CD4-positive, alpha-beta T cell (primary cell): ENCODE measurements around the gene FIBCD1. TPM values are rescaled to one million over a fixed set of nuclear protein-coding genes. Genes with fewer than 3 reads are reported as not detected.

Source experiments
- ATAC-seq: fragments of 200-7000 bp; cut with Tn5 transposase; one replicate; pipeline ENCODE4 v1.10.0; 2022; ENCODE audit warnings: mild to moderate bottlenecking; ENCODE audit not compliant: poor library complexity
- CTCF ChIA-PET: fragments of 350-600 bp; sonication (Branson Sonifier 250); formaldehyde crosslinking; loops from one replicate; lab custom pipeline; 2021; ENCODE audit warnings: antibody characterized with exemption, inconsistent platforms; lab: Charles Lee
- POLR2A ChIA-PET: fragments of 350-600 bp; sonication (Branson Sonifier 250); formaldehyde crosslinking; loops from one replicate; lab custom pipeline; 2021; ENCODE audit warnings: antibody characterized with exemption, inconsistent platforms; lab: Charles Lee
- DNase-seq, 14 experiments: peaks; one replicate each; pipeline ENCODE4 v3.0.0-alpha.2; 2013 to 2020; ENCODE audit warnings: mixed read lengths in 2 of 14
- H3K27ac ChIP-seq, 2 donors: one replicate each; pipeline versions ENCODE4 v1.5.1 to v1.7.0; 2013; ENCODE audit warnings: low read length in 2 of 2, low read depth in 1 of 2, mild to moderate bottlenecking in 1 of 2
- H3K27me3 ChIP-seq, 2 experiments: 1 replicate in 1 of 2; 2 replicates in 1 of 2; pipeline versions ENCODE4 v1.6.1 to v1.7.0; 2013; ENCODE audit warnings: low read length in 2 of 2, control low read depth in 1 of 2, mild to moderate bottlenecking in 1 of 2, moderate library complexity in 1 of 2; ENCODE audit not compliant: insufficient read depth in 2 of 2, control insufficient read depth in 1 of 2
- H3K36me3 ChIP-seq: one replicate; pipeline ENCODE4 v1.6.1; 2013; ENCODE audit warnings: low read length, control low read depth; ENCODE audit not compliant: insufficient read depth
- H3K4me1 ChIP-seq: one replicate; pipeline ENCODE4 v1.6.1; 2013; ENCODE audit warnings: low read length, control low read depth; ENCODE audit not compliant: insufficient read depth
- H3K4me3 ChIP-seq: one replicate; pipeline ENCODE4 v1.5.1; 2013; ENCODE audit warnings: mild to moderate bottlenecking, low read length, moderate library complexity
- H3K9me3 ChIP-seq, 2 experiments: 1 replicate in 1 of 2; 2 replicates in 1 of 2; pipeline versions ENCODE4 v1.6.1 to v1.7.0; 2013; ENCODE audit warnings: low read length in 2 of 2, mild to moderate bottlenecking in 2 of 2, control low read depth in 1 of 2, moderate library complexity in 1 of 2; ENCODE audit not compliant: control insufficient read depth in 1 of 2, insufficient read depth in 1 of 2
- H3K27ac Mint-ChIP-seq: one replicate; pipeline ENCODE4 v1.8.0; 2020; ENCODE audit warnings: mixed read lengths
- H3K27me3 Mint-ChIP-seq: one replicate; pipeline ENCODE4 v1.8.0; 2021; ENCODE audit warnings: mixed read lengths
- H3K36me3 Mint-ChIP-seq: one replicate; pipeline ENCODE4 v1.8.0; 2021; ENCODE audit warnings: low read depth, mixed read lengths
- H3K4me1 Mint-ChIP-seq: one replicate; pipeline ENCODE4 v1.8.0; 2021; ENCODE audit warnings: low read depth, mixed read lengths
- H3K4me3 Mint-ChIP-seq: one replicate; pipeline ENCODE4 v1.8.0; 2020; ENCODE audit warnings: mild to moderate bottlenecking, mixed read lengths
- H3K9me3 Mint-ChIP-seq: one replicate; pipeline ENCODE4 v1.8.0; 2020; ENCODE audit warnings: mixed read lengths
- CTCF ChIP-seq: fragments of 200-600 bp; IDR thresholded peaks from one replicate; pipeline ENCODE4 v1.8.0; 2022; ENCODE audit warnings: antibody characterized with exemption, mild to moderate bottlenecking
- intact Hi-C, 2 experiments: fragments of 100-400 bp; cut with DNase I in 1 of 2; cut with micrococcal nuclease in 1 of 2; formaldehyde crosslinking; loops; one replicate each; pipeline versions ENCODE4 v1.15.1 to v1.9.0; 2023 to 2025; cut with DNase I, micrococcal nuclease
- total RNA-seq, 174 experiments: library from RNA in 2 of 174; stranded (reverse) in 2 of 174; gene quantifications; one replicate each; pipeline ENCODE4 v1.2.3 and lab custom pipeline; 2021 to 2026

FIBCD1 gene
- total RNA-seq, 2 experiments from 2014 or later = not detected

- Mint-ChIP-seq H3K27me3 (peaks cover 13% of the 10 kb centered on the region), H3K36me3 (no peaks in the 10 kb centered on the region), H3K27ac (no peak overlapping the region), H3K4me1 (no peaks in the 10 kb centered on the region), H3K9me3 (no peaks in the 10 kb centered on the region), H3K4me3 (no peak overlapping the region)
- no peak overlapping the region for H3K4me3 ChIP-seq
- H3K4me1 ChIP-seq = no peaks in the 10 kb centered on the region
- H3K27me3 ChIP-seq = peaks cover 0 to 3% of the 10 kb centered on the region in 2 experiments
- H3K27ac ChIP-seq = no peak overlapping the region
- ATAC-seq (no peak), DNase-seq (no peak)
- TF ChIP-seq CTCF = no peak
- intact Hi-C loops = no loop called here
- H3K36me3 ChIP-seq = no peaks in the 10 kb centered on the region
- ChIA-PET CTCF (interaction anchor here (0.6 kb wide), 1 partner anchor 162 kb away, joined by 4 read pairs; no protein-coding TSS in a partner anchor), POLR2A (no interaction called here)
- H3K9me3 ChIP-seq = peaks cover 0 to 9% of the 10 kb centered on the region in 2 experiments
These were observed 42.1 kb upstream of the FIBCD1 start for GRCh38 chr9:130981002-130981755.

DNA sequence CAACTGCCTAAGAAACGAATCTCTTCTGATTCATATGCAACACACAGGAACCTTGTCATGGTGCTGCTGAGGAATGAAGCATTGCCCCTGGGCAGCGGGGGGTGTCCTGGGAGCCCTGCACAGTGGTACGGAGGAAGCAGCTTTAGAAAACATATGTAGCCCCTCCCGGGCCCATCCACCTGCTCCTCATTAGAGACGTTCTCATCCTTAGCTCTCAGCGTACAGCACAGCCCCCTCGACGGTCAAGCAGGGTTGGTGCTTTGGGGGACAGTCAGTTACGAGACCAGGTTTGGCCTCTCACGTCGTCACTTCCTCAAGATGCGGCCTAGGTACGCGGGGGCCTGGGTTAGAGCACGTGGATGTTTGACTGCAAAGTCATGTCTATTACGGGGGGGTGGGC is 41.5 kb upstream of the FIBCD1 start:
- Histone ChIP-seq H3K4me1 (no peaks in the 10 kb centered on the region), H3K36me3 (no peaks in the 10 kb centered on the region), H3K27ac (no peak overlapping the region), H3K4me3 (no peak overlapping the region), H3K9me3 (peaks cover 0 to 9% of the 10 kb centered on the region in 2 experiments), H3K27me3 (peaks cover 0 to 3% of the 10 kb centered on the region in 2 experiments)
- ChIA-PET POLR2A (no interaction called here), CTCF (no interaction called here)
- no peak overlapping the region for H3K4me3 Mint-ChIP-seq
- DNase-seq = no peak
- no peak overlapping the region for H3K27ac Mint-ChIP-seq
- ATAC-seq = no peak
- no peak for TF ChIP-seq CTCF
- no peaks in the 10 kb centered on the region for H3K9me3 Mint-ChIP-seq
- H3K27me3 Mint-ChIP-seq = peaks cover 13% of the 10 kb centered on the region
- no peaks in the 10 kb centered on the region for H3K36me3 Mint-ChIP-seq
- intact Hi-C loops = no loop called here
- no peaks in the 10 kb centered on the region for H3K4me1 Mint-ChIP-seq

DNA sequence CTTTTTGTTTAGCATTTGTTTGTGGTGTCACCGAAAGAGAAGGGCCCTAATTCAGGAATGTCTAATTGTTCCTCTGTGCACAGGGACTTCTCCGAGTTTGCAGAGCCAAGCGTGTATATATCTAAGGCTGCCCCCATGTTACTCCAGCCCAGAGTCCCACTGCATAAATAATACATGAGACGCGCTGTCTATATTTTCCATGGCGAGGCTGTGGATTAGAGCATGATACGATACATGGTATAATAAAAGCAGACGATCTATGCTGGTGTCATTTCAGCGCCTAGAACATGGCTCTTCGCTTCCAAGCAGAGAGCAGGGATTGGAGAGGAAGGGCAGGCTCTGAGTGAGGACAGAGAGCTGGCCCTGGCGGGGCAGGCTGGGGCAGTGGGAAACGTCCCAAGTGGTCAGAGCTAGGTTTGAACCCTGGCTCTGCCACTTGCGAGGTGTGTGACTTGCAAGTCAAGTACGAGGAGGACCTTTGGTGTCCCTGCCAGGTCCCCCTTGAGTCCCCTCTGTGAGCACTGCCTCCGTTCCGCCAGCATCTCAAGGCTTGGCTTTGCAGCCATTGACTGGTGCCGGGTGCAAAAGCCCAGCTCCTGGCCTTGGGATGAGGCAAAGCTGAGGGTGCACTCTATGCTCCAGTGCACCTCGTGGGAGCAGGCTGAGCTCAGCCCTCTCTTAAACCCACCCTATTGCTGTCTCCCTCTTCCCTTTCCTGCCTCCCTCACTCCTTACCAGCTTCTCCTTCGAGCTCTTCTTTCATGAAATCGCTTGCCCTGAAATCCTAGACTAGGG is 40.7 kb upstream of the FIBCD1 start:
- peaks cover 17% of the 10 kb centered on the region for H3K27me3 Mint-ChIP-seq
- no peak overlapping the region for H3K27ac Mint-ChIP-seq
- no peak overlapping the region for H3K27ac ChIP-seq
- ATAC-seq = no peak
- H3K36me3 Mint-ChIP-seq = no peaks in the 10 kb centered on the region
- ChIA-PET CTCF (no interaction called here), POLR2A (interaction anchor here (0.6 kb wide), 1 partner anchor 30 kb away, joined by 3 read pairs; no protein-coding TSS in a partner anchor)
- DNase-seq = no peak
- H3K4me1 ChIP-seq = no peaks in the 10 kb centered on the region
- H3K9me3 ChIP-seq = peaks cover 0 to 9% of the 10 kb centered on the region in 2 experiments
- no peaks in the 10 kb centered on the region for H3K9me3 Mint-ChIP-seq
- intact Hi-C loops = no loop called here
- no peak for TF ChIP-seq CTCF
- H3K36me3 ChIP-seq = no peaks in the 10 kb centered on the region
- no peak overlapping the region for H3K4me3 Mint-ChIP-seq
- H3K27me3 ChIP-seq = peaks cover 0 to 3% of the 10 kb centered on the region in 2 experiments
- H3K4me3 ChIP-seq = no peak overlapping the region
- H3K4me1 Mint-ChIP-seq = no peaks in the 10 kb centered on the region
